Ectodermal cell (in vitro differentiated cells): Measurements from ENCODE around the gene SLC2A10.

Source experiments
- H3K27ac ChIP-seq: 2 replicates; pipeline ENCODE4 v1.7.0; 2013; ENCODE audit warnings: mild to moderate bottlenecking, low read depth, low read length; ENCODE audit not compliant: insufficient read depth, poor library complexity, severe bottlenecking
- H3K27me3 ChIP-seq: 2 replicates; pipeline ENCODE4 v1.7.0; 2013; ENCODE audit warnings: mild to moderate bottlenecking, low read length; ENCODE audit not compliant: insufficient read depth, control insufficient read depth, poor library complexity, severe bottlenecking
- H3K36me3 ChIP-seq: one replicate; pipeline ENCODE4 v1.7.0; 2013; ENCODE audit warnings: low read length; ENCODE audit not compliant: control insufficient read depth, insufficient read depth
- H3K4me1 ChIP-seq: one replicate; pipeline ENCODE4 v1.7.0; 2013; ENCODE audit warnings: low read length; ENCODE audit not compliant: control insufficient read depth, insufficient read depth
- H3K4me3 ChIP-seq: 2 replicates; pipeline ENCODE4 v1.7.0; 2013; ENCODE audit warnings: low read depth, low read length, control low read depth; ENCODE audit not compliant: insufficient read depth
- H3K9me3 ChIP-seq: 2 replicates; pipeline ENCODE4 v1.7.0; 2013; ENCODE audit warnings: mild to moderate bottlenecking, low read length, moderate library complexity; ENCODE audit not compliant: control insufficient read depth
- WGBS, 2 experiments: methylation state at CpG; one replicate each; pipeline ENCODE4 v1.1.7; 2013; ENCODE audit warnings: missing lambda C conversion rate in 2 of 2; 5-methylcytosine and 5-hydroxymethylcytosine counted together

Gene SLC2A10

GRCh38 chr20:46749147-46749546 is 39.7 kb downstream of the SLC2A10 start:
- Histone ChIP-seq H3K27me3 (no peaks in the 10 kb centered on the region), H3K27ac (no peak overlapping the region), H3K4me1 (no peaks in the 10 kb centered on the region), H3K36me3 (no peaks in the 10 kb centered on the region), H3K4me3 (no peak overlapping the region), H3K9me3 (no peaks in the 10 kb centered on the region)
- WGBS, 2 experiments, result 87 to 92% methylated on average over 3 of the region's 3 CpGs

GRCh38 chr20:46751856-46752255 is 42.4 kb downstream of the SLC2A10 start:
- Histone ChIP-seq H3K4me1 (no peaks in the 10 kb centered on the region), H3K36me3 (no peaks in the 10 kb centered on the region), H3K4me3 (no peak overlapping the region), H3K27me3 (no peaks in the 10 kb centered on the region), H3K9me3 (no peaks in the 10 kb centered on the region), H3K27ac (no peak overlapping the region)
- 86 to 89% methylated on average over 9 of the region's 9 CpGs for WGBS, 2 experiments

DNA sequence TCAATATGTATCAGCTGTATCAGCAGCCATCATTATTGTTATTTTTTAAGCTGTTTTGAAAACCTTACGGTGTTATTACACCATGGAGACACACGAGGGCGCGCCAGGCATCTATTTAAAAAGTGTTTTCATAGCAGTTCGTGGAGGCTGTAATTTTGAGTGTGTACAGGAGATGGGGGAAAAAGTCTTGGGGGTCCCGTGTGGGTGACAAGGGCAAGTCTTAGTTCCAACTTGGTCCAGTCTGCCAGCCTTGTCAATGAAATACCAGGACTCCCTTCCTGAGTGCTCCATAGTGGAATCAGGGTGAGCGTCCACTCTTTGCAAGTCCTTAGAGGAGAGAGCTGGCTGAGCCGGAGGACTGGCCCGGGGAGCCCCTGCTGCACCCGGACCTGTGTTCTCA is 43.3 kb downstream of the SLC2A10 start:
- Histone ChIP-seq H3K9me3 (no peaks in the 10 kb centered on the region), H3K36me3 (no peaks in the 10 kb centered on the region), H3K27ac (no peak overlapping the region), H3K4me1 (peaks cover 3% of the 10 kb centered on the region), H3K27me3 (no peaks in the 10 kb centered on the region), H3K4me3 (no peak overlapping the region)
- 28 to 30% methylated on average over 10 of the region's 10 CpGs for whole genome bisulfite sequencing, 2 experiments

GRCh38 chr20:46755483-46756413 is 46.3 kb downstream of the SLC2A10 start:
- WGBS, 2 experiments, result 92% methylated on average over 10 of the region's 11 CpGs

GRCh38 chr20:46756419-46756818 is 47.0 kb downstream of the SLC2A10 start:
- no peak overlapping the region for H3K4me3 ChIP-seq
- H3K4me1 ChIP-seq, result peaks cover 3% of the 10 kb centered on the region
- no peaks in the 10 kb centered on the region for H3K36me3 ChIP-seq
- 95 to 97% methylated on average over 3 of the region's 3 CpGs for WGBS, 2 experiments
- H3K9me3 ChIP-seq, result no peaks in the 10 kb centered on the region
- no peaks in the 10 kb centered on the region for H3K27me3 ChIP-seq
- no peak overlapping the region for H3K27ac ChIP-seq

More at GRCh38 chr20:46755483-46756413, 46.3 kb downstream of the SLC2A10 start:
- no peak overlapping the region for H3K4me3 ChIP-seq
- H3K36me3 ChIP-seq, result no peaks in the 10 kb centered on the region
- no peaks in the 10 kb centered on the region for H3K9me3 ChIP-seq
- peaks cover 3% of the 10 kb centered on the region for H3K4me1 ChIP-seq
- no peaks in the 10 kb centered on the region for H3K27me3 ChIP-seq
- H3K27ac ChIP-seq, result no peak overlapping the region

DNA sequence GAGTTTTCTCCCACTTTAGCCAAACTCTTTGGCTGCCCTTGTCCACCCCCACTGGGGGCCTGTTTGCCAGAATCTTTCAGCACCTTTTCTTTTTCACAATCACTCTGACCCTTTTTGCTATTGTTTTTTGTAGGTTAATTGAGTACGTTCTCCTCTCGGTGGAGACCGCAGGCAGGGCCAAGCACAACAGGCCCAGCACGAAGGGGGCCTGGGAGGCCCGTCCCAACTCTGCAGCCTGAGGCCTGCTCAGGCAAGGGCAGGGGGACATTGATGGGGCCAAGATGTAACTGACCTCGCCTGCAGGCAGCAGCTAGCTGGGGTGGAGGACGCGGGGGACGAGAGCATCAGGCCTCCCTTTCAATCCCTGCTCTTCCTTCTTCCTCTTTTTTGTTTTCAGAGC is 47.7 kb downstream of the SLC2A10 start:
- H3K4me1 ChIP-seq, result peaks cover 3% of the 10 kb centered on the region
- H3K9me3 ChIP-seq, result no peaks in the 10 kb centered on the region
- H3K27ac ChIP-seq, result no peak overlapping the region
- WGBS, 2 experiments, result 79 to 86% methylated on average over 9 of the region's 9 CpGs
- H3K27me3 ChIP-seq, result no peaks in the 10 kb centered on the region
- no peaks in the 10 kb centered on the region for H3K36me3 ChIP-seq
- no peak overlapping the region for H3K4me3 ChIP-seq

DNA sequence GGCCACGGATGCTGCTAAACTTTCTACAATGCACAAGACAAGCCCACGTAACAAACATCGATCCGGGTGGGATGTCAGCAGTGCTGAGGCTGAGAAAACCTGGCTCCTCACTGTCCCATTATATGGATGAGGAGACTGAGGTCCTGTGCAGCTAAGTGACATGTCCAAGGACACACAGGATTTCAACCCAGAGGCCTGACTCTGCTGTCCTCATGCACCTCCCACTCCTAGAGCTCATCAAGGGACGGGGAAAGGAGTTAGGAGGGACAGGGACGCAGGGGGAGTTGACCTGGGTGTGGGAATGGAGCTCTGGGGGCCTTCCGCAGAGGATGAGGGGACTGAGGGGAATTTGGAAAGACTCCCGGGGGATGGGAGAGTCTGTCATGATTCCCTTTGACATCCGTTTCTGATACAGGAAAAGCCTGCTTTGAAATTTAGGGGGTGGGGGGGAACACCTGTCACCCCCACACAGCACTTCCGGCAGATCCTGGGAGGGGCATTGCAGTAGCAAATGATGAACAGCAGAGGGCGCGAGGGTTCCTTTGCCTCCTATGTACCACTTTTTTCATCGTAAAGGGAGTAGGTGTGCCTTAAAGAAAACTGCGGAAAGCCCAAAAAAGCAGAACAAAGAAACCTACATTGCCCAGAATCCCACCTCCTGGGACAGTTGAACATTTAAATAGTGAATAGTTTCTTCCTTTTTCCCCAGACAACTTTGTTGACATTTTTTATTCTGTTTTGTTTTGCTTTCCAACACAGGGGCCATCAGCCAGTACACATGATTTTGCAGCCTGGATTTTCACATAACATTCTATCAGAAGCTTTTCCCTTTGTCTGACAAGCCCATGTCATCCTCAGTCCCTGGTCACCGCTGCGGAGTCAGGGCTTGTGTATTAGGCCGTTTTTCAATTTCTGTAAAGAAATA is 48.6 kb downstream of the SLC2A10 start:
- Histone ChIP-seq H3K36me3 (no peaks in the 10 kb centered on the region), H3K4me3 (no peak overlapping the region), H3K27me3 (no peaks in the 10 kb centered on the region), H3K9me3 (no peaks in the 10 kb centered on the region), H3K27ac (no peak overlapping the region), H3K4me1 (peaks cover 3% of the 10 kb centered on the region)
- WGBS, 2 experiments, result 58 to 60% methylated on average over 17 of the region's 17 CpGs

DNA sequence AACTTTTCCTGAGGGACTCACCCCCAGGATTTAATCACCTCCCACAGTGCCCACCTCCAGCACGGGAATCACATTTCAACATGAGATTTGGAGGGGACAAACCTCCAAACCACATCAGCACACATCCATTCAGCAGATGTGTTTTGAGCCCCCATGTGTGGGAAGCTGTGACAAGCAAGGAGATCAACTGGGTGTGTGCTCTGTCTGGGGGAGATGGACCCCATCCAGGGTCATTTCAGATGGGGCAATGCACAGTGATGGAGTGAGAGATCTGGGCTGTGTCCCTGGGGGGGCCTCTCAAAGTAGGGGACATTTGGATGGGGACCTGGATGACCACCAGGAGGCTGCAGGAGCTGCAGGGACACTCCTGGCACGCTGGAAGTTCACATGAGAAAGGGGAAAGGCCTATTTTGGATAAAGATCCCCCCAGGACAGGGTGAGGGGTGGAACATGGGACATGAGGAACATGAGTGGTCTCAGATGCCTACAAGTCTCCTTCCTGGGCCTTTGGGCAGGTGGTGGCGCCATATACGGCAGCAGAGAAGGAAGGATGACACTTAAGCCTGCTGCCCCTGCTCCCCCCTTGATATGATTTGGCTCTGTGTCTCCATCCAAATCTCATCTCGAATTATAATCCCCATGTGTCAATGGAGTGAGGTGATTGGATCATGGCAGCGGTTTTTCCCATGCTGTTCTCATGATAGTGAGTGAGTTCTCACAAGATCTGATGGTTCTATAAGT is 49.6 kb downstream of the SLC2A10 start:
- Histone ChIP-seq H3K4me1 (peaks cover 3% of the 10 kb centered on the region), H3K27me3 (no peaks in the 10 kb centered on the region), H3K27ac (no peak overlapping the region), H3K9me3 (no peaks in the 10 kb centered on the region), H3K4me3 (no peak overlapping the region), H3K36me3 (no peaks in the 10 kb centered on the region)
- WGBS, 2 experiments, result 91 to 97% methylated on average over 6 of the region's 6 CpGs

DNA sequence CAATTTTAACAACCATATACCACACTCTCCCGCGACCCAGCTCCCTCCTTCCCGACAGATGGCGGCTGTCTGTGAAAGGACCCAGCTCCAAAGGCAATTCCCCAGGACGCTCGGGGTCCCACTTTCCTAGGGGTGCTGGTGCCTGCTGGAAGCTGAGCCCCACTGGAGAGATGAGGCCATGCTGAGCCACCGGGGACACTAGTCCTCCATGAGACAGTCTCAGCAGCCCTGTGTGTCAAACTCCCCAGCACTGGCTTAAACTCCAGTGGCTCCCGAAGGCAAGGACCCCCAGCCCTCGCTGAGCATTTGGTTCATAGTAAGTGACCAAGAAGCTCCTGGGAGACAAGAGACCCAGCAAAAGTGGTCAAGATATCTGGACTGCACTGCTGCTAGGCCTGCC is 52.1 kb downstream of the SLC2A10 start:
- no peak overlapping the region for H3K4me3 ChIP-seq
- 92 to 93% methylated on average over 9 of the region's 9 CpGs for WGBS, 2 experiments
- no peaks in the 10 kb centered on the region for H3K36me3 ChIP-seq
- no peak overlapping the region for H3K27ac ChIP-seq
- no peaks in the 10 kb centered on the region for H3K27me3 ChIP-seq
- H3K4me1 ChIP-seq, result peaks cover 9% of the 10 kb centered on the region
- no peaks in the 10 kb centered on the region for H3K9me3 ChIP-seq
